HCT116 (cell line): Measurements from ENCODE around the gene MERTK. TPM values are rescaled to one million over a fixed set of nuclear protein-coding genes. Genes with fewer than 3 reads are reported as not detected.

ENCODE experiments used
- ATAC-seq: fragments of 200-7000 bp; cut with Tn5 transposase; 2 replicates; pipeline ENCODE4 v1.9.1; 2020; ENCODE audit warnings: mild to moderate bottlenecking, moderate library complexity
- BruUV-seq: library from RNA; stranded (reverse); fragments of 400-500 nt; replicated peaks from 2 replicates; lab custom pipeline; 2021; lab: Mats Ljungman, UMichigan
- CTCF ChIA-PET: fragments of 300-600 bp; sonication (Branson Sonifier 250); formaldehyde crosslinking; loops from one replicate; lab custom pipeline; 2021; ENCODE audit warnings: antibody characterized with exemption; lab: Charles Lee
- POLR2A ChIA-PET: fragments of 300-600, 350-600 bp; sonication (Branson Sonifier 250); formaldehyde crosslinking; loops from one replicate; lab custom pipeline; 2021; ENCODE audit warnings: antibody characterized with exemption; lab: Charles Lee
- RAD21 ChIA-PET, 2 experiments: fragments of 300-600 bp; sonication (Branson Sonifier 250); formaldehyde crosslinking; loops; one replicate each; lab custom pipeline; 2023; ENCODE audit warnings: low total read pairs in 2 of 2; ENCODE audit not compliant: uncharacterized antibody in 2 of 2, unreplicated experiment in 2 of 2, low non-redundant PET in 1 of 2; lab: Charles Lee
- DNase-seq: peaks from one replicate; pipeline ENCODE4 v3.0.0-alpha.2; 2010; ENCODE audit warnings: low read depth, low spot score
- H2AFZ ChIP-seq: fragments of 200-600 bp; shearing (Covaris generic), sonication (generic); 2 replicates; pipeline ENCODE4 v1.6.1; 2017; ENCODE audit warnings: low read depth, mixed run types, mixed read lengths, antibody characterized with exemption, low read length; ENCODE audit not compliant: poor library complexity, severe bottlenecking
- H3K27ac ChIP-seq: 2 replicates; pipeline ENCODE4 v1.5.1; 2012; ENCODE audit warnings: low read depth, low read length
- H3K27me3 ChIP-seq: fragments of 200-600 bp; sonication (generic); 2 replicates; pipeline ENCODE4 v1.6.1; 2016; ENCODE audit warnings: mixed run types, low read length, mixed read lengths; ENCODE audit not compliant: insufficient read depth
- H3K36me3 ChIP-seq, 2 experiments: fragments of 200-500 bp in 1 of 2; fragments of 200-600 bp in 1 of 2; sonication (Bioruptor generic) in 1 of 2; sonication (generic) in 1 of 2; 2 replicates each; pipeline versions ENCODE4 v1.5.1 to v1.6.1; 2014 to 2016; ENCODE audit warnings: low read length in 2 of 2, inconsistent platforms in 1 of 2, mixed read lengths in 1 of 2, mixed run types in 1 of 2; ENCODE audit not compliant: insufficient read depth in 2 of 2, control insufficient read depth in 1 of 2
- H3K4me1 ChIP-seq, 2 experiments: fragments of 200-600 bp in 1 of 2; sonication (generic) in 1 of 2; 2 replicates each; pipeline versions ENCODE4 v1.5.1 to v1.6.1; 2012 to 2017; ENCODE audit warnings: low read length in 2 of 2, inconsistent platforms in 1 of 2, mild to moderate bottlenecking in 1 of 2, mixed read lengths in 1 of 2, mixed run types in 1 of 2, moderate library complexity in 1 of 2; ENCODE audit not compliant: insufficient read depth in 2 of 2, control insufficient read depth in 1 of 2
- H3K4me2 ChIP-seq: fragments of 200-600 bp; sonication (generic); 2 replicates; pipeline ENCODE4 v1.6.1; 2017; ENCODE audit warnings: mixed run types, low read length, mixed read lengths
- H3K4me3 ChIP-seq, 2 experiments: fragments of 200-600 bp in 1 of 2; sonication (generic) in 1 of 2; replicated peaks in 1 of 2; 2 replicates each; pipeline ENCODE4 v1.5.1; 2011 to 2016; ENCODE audit warnings: low read length in 2 of 2, control low read depth in 1 of 2, low read depth in 1 of 2, mild to moderate bottlenecking in 1 of 2, mixed read lengths in 1 of 2, mixed run types in 1 of 2
- H3K79me2 ChIP-seq: fragments of 200-600 bp; sonication (generic); 2 replicates; pipeline ENCODE4 v1.6.1; 2017; ENCODE audit warnings: mild to moderate bottlenecking, mixed run types, low read length, moderate library complexity, mixed read lengths; ENCODE audit not compliant: insufficient read depth
- H3K9ac ChIP-seq: fragments of 200-600 bp; sonication (generic); 2 replicates; pipeline ENCODE4 v1.6.1; 2016; ENCODE audit warnings: low read length, mixed read lengths
- H3K9me2 ChIP-seq: fragments of 200-600 bp; sonication (generic), shearing (Covaris generic); 2 replicates; pipeline ENCODE4 v1.6.1; 2017; ENCODE audit warnings: mixed run types, mild to moderate bottlenecking, moderate library complexity; ENCODE audit not compliant: insufficient read depth
- H3K9me3 ChIP-seq, 2 experiments: fragments of 200-500 bp in 1 of 2; fragments of 200-600 bp in 1 of 2; sonication (Bioruptor generic) in 1 of 2; sonication (generic) in 1 of 2; 2 replicates each; pipeline ENCODE4 v1.6.1; 2014 to 2017; ENCODE audit warnings: low read length in 2 of 2, mixed read lengths in 2 of 2, inconsistent platforms in 1 of 2, low read depth in 1 of 2, mild to moderate bottlenecking in 1 of 2, mixed run types in 1 of 2, moderate library complexity in 1 of 2; ENCODE audit not compliant: control insufficient read depth in 1 of 2, insufficient read depth in 1 of 2
- H4K20me1 ChIP-seq: fragments of 200-600 bp; sonication (generic), shearing (Covaris generic); 2 replicates; pipeline ENCODE4 v1.6.1; 2017; ENCODE audit warnings: mixed run types, mild to moderate bottlenecking, moderate library complexity; ENCODE audit not compliant: insufficient read depth
- ATF3 ChIP-seq: IDR thresholded peaks from 2 replicates; pipeline ENCODE4 v1.6.1; 2012
- CBX3 ChIP-seq: IDR thresholded peaks from 2 replicates; pipeline ENCODE4 v1.6.1; 2012; ENCODE audit warnings: low read depth
- CEBPB ChIP-seq: IDR thresholded peaks from 2 replicates; pipeline ENCODE4 v1.6.1; 2012; ENCODE audit warnings: low read depth
- CTCF ChIP-seq, 3 experiments: fragments of 200-600 bp in 1 of 3; sonication (generic) in 1 of 3; IDR thresholded peaks in 2 of 3; conservative IDR thresholded peaks in 1 of 3; 2 replicates each; pipeline ENCODE4 v1.5.1; 2012 to 2017; ENCODE audit warnings: low read depth in 2 of 3, low read length in 2 of 3, antibody characterized with exemption in 1 of 3, borderline replicate concordance in 1 of 3, control low read depth in 1 of 3, mild to moderate bottlenecking in 1 of 3, mixed read lengths in 1 of 3, mixed run types in 1 of 3, moderate library complexity in 1 of 3; ENCODE audit not compliant: insufficient read depth in 1 of 3
- EGR1 ChIP-seq: IDR thresholded peaks from 2 replicates; pipeline ENCODE4 v1.6.1; 2012; ENCODE audit warnings: low read depth
- ELF1 ChIP-seq: IDR thresholded peaks from 2 replicates; pipeline ENCODE4 v1.6.1; 2012; ENCODE audit warnings: low read depth, borderline replicate concordance
- EZH2 ChIP-seq: fragments of 200-600 bp; sonication (generic); IDR thresholded peaks from 2 replicates; pipeline ENCODE4 v1.6.1; 2017; ENCODE audit warnings: antibody characterized with exemption, mixed run types
- EZH2phosphoT487 ChIP-seq: fragments of 200-600 bp; IDR thresholded peaks from 2 replicates; pipeline ENCODE4 v1.6.1; 2018; ENCODE audit warnings: antibody characterized with exemption, borderline replicate concordance
- FOSL1 ChIP-seq: IDR thresholded peaks from 2 replicates; pipeline ENCODE4 v1.6.1; 2012; ENCODE audit warnings: low read depth
- JUND ChIP-seq: IDR thresholded peaks from 2 replicates; pipeline ENCODE4 v1.6.1; 2012
- MAX ChIP-seq: IDR thresholded peaks from 2 replicates; pipeline ENCODE4 v1.6.1; 2012
- POLR2A ChIP-seq: IDR thresholded peaks from 2 replicates; pipeline ENCODE4 v1.7.0; 2011; ENCODE audit warnings: borderline replicate concordance; ENCODE audit not compliant: insufficient read depth, insufficient read length; ENCODE audit errors: extremely low read depth
- RAD21 ChIP-seq: IDR thresholded peaks from 2 replicates; pipeline ENCODE4 v1.6.1; 2012; ENCODE audit warnings: low read depth, mild to moderate bottlenecking
- SP1 ChIP-seq: IDR thresholded peaks from 2 replicates; pipeline ENCODE4 v1.6.1; 2012; ENCODE audit warnings: low read depth
- SRF ChIP-seq: IDR thresholded peaks from 2 replicates; pipeline ENCODE4 v1.6.1; 2012; ENCODE audit warnings: low read depth
- YY1 ChIP-seq: IDR thresholded peaks from 2 replicates; pipeline ENCODE4 v1.6.1; 2011; ENCODE audit warnings: low read length, low read depth, moderate library complexity, mild to moderate bottlenecking; ENCODE audit not compliant: insufficient replicate concordance; ENCODE audit errors: extremely low read depth
- ZBTB33 ChIP-seq: IDR thresholded peaks from 2 replicates; pipeline ENCODE4 v1.6.1; 2011; ENCODE audit warnings: mild to moderate bottlenecking, low read length, moderate library complexity; ENCODE audit not compliant: insufficient replicate concordance; ENCODE audit errors: extremely low read depth
- ZFX ChIP-seq: fragments of 450-650 bp; IDR thresholded peaks from 2 replicates; pipeline ENCODE4 v1.6.1; 2017
- ZNF274 ChIP-seq: fragments of 200-500 bp; sonication (Bioruptor generic); IDR thresholded peaks from 2 replicates; pipeline ENCODE4 v1.6.1; 2014; ENCODE audit warnings: mild to moderate bottlenecking, low read depth, low read length, inconsistent platforms
- intact Hi-C: fragments of 100-400 bp; cut with micrococcal nuclease; formaldehyde crosslinking; loops from 2 replicates; pipeline ENCODE4 v1.10.0; 2022
- total RNA-seq: library from RNA; stranded (reverse); gene quantifications from one replicate; pipeline ENCODE4 v1.2.1, GENCODE V29; 2021; ENCODE audit not compliant: unreplicated experiment

MERTK gene
- total RNA-seq, 1 experiment from 2014 or later, result 5.7 TPM

GRCh38 chr2:111944531-111945210, 46.3 kb downstream of the MERTK start:
- Histone ChIP-seq H3K27me3 (no peaks in the 10 kb centered on the region), H3K9me3 (no peaks in the 10 kb centered on the region), H3K27ac (no peak overlapping the region), H3K36me3 (no peaks in the 10 kb centered on the region; a peak in 1 of 4 replicates), H4K20me1 (no peaks in the 10 kb centered on the region), H3K9ac (no peak overlapping the region)
- ChIA-PET RAD21 (no interaction called here), POLR2A (no interaction called here)
- no peak for ATAC-seq
- no peak for TF ChIP-seq MAX
- TF ChIP-seq EGR1, result no peak
- TF ChIP-seq CEBPB, result no peak
- no peak for TF ChIP-seq EZH2phosphoT487
- no peak for TF ChIP-seq YY1
- no peak for TF ChIP-seq EZH2
- TF ChIP-seq ELF1, result no peak
- TF ChIP-seq ATF3, result no peak
- TF ChIP-seq ZBTB33, result no peak
- no peak for TF ChIP-seq SP1
- no peak for TF ChIP-seq FOSL1
- TF ChIP-seq CTCF (IDR thresholded peaks at IDR 0.05 in 2 of 3, conservative IDR thresholded peaks at IDR 0.05 in 1 of 3; ENCODE audit: borderline replicate concordance in 1 of 3, insufficient read depth in 1 of 3, low read depth in 2 of 3, low read length in 2 of 3), result no peak
- TF ChIP-seq RAD21, result no peak
- no peak for TF ChIP-seq SRF
- no peak for TF ChIP-seq CBX3
- no peak for TF ChIP-seq JUND
- no peak for TF ChIP-seq POLR2A
- no peak for TF ChIP-seq ZFX
- TF ChIP-seq ZNF274, result no peak
- TF ChIP-seq, all 23 proteins: peak for 0
- Histone ChIP-seq H3K4me2 (no peak overlapping the region), H2AFZ (no peak overlapping the region), H3K79me2 (no peaks in the 10 kb centered on the region), H3K9me2 (no peaks in the 10 kb centered on the region), H3K4me3 (no peak overlapping the region), H3K4me1 (peaks cover 24 to 26% of the 10 kb centered on the region in 2 experiments)
- no TSS peak for BruUV-seq
- CTCF ChIA-PET, result no interaction called here
- no peak for DNase-seq
- intact Hi-C loops, result no loop called here
